Left ventricle myocardium inferior (tissue), 1 donor: ENCODE measurements around the gene PIGB. TPM values are rescaled to one million over a fixed set of nuclear protein-coding genes. Genes with fewer than 3 reads are reported as not detected.

ENCODE experiments used
- DNase-seq: peaks from one replicate; pipeline ENCODE4 v3.0.0-alpha.2; 2020
- H3K27ac ChIP-seq: fragments of 200-600 bp; replicated peaks from 2 replicates; pipeline ENCODE4 v1.8.0; 2021
- H3K27me3 ChIP-seq: fragments of 200-600 bp; 2 replicates; pipeline ENCODE4 v1.8.0; 2021; ENCODE audit warnings: low read depth
- H3K36me3 ChIP-seq: fragments of 200-600 bp; 2 replicates; pipeline ENCODE4 v1.8.0; 2021
- H3K4me1 ChIP-seq: fragments of 200-600 bp; 2 replicates; pipeline ENCODE4 v1.8.0; 2021
- H3K4me3 ChIP-seq: fragments of 200-600 bp; 2 replicates; pipeline ENCODE4 v1.8.0; 2021; ENCODE audit warnings: mild to moderate bottlenecking, moderate library complexity
- H3K9me3 ChIP-seq: fragments of 200-600 bp; replicated peaks from 2 replicates; pipeline ENCODE4 v1.8.0; 2021
- intact Hi-C: fragments of 100-400 bp; cut with micrococcal nuclease; formaldehyde crosslinking; loops from one replicate; pipeline ENCODE4 v1.11.0; 2022
- total RNA-seq: library from RNA; stranded (reverse); fragmentation: NEBNext Ultra II Directional; extraction: Animal tissue kit (Norgen Biotek cat#: 25700); gene quantifications from one replicate; pipeline ENCODE4 v1.2.1, GENCODE V29; 2021
- TF ChIP-seq, protein P1 (sequence below): fragments of 200-600 bp; IDR thresholded peaks from 2 replicates; pipeline ENCODE4 v1.8.0; 2021; ENCODE audit warnings: antibody characterized with exemption, mild to moderate bottlenecking, borderline replicate concordance
- donor health status: DM: no; HTN: yes; CAD: no; lungs with severe emphysema.

The PIGB gene
- total RNA-seq, 1 donor from 2014 or later, result 2.8 TPM

DNA sequence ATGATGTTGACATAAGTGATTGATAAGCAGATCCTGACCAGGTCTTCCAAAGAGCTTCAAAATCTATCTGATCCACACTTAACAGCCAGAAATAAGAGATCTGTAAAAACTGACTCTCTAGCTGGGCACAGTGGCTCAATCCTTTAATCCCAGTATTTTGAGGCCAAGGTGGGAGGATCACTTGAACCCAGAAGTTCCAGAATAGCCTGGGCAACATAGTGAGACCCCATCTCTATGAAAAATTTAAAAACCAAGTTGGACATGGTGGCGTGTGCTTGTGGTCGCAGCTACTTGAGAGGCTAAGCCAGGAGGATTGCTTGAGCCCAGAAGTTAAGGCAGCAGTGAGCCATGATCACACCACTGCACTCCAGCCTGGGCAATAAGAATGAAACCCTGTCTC lies 43.6 kb downstream of the PIGB start:
- Histone ChIP-seq H3K4me1 (no peaks in the 10 kb centered on the region), H3K27ac (no peak overlapping the region), H3K36me3 (peaks cover 59% of the 10 kb centered on the region), H3K27me3 (no peaks in the 10 kb centered on the region), H3K4me3 (no peak overlapping the region), H3K9me3 (no peaks in the 10 kb centered on the region)
- intact Hi-C loops, result no loop called here
- no peak for DNase-seq
- TF ChIP-seq, protein P1, sequence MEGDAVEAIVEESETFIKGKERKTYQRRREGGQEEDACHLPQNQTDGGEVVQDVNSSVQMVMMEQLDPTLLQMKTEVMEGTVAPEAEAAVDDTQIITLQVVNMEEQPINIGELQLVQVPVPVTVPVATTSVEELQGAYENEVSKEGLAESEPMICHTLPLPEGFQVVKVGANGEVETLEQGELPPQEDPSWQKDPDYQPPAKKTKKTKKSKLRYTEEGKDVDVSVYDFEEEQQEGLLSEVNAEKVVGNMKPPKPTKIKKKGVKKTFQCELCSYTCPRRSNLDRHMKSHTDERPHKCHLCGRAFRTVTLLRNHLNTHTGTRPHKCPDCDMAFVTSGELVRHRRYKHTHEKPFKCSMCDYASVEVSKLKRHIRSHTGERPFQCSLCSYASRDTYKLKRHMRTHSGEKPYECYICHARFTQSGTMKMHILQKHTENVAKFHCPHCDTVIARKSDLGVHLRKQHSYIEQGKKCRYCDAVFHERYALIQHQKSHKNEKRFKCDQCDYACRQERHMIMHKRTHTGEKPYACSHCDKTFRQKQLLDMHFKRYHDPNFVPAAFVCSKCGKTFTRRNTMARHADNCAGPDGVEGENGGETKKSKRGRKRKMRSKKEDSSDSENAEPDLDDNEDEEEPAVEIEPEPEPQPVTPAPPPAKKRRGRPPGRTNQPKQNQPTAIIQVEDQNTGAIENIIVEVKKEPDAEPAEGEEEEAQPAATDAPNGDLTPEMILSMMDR, result no peak

DNA sequence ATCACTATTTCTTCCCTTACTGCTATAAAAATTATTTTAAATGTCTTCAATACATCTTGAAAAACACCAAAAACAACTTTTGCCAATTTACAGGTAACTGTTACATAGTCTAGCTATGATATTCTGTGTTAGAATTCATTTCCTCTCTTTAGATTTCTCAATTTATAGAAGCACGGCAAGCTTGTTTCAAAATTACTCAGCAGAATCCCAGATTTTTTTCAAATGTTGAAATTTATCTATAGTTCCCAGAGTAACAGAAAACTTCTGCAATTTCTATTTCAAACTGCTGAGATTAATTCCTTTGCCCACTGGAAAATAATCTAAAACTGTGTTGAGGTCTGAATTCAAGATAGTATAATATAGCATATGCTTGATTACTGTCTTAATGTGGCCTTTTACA lies 48.0 kb downstream of the PIGB start:
- DNase-seq, result no peak
- TF ChIP-seq, protein P1, result no peak
- Histone ChIP-seq H3K27me3 (no peaks in the 10 kb centered on the region), H3K27ac (no peak overlapping the region), H3K4me3 (no peak overlapping the region), H3K36me3 (peaks cover 64% of the 10 kb centered on the region), H3K4me1 (no peaks in the 10 kb centered on the region), H3K9me3 (no peaks in the 10 kb centered on the region)
- intact Hi-C loops, result no loop called here

DNA sequence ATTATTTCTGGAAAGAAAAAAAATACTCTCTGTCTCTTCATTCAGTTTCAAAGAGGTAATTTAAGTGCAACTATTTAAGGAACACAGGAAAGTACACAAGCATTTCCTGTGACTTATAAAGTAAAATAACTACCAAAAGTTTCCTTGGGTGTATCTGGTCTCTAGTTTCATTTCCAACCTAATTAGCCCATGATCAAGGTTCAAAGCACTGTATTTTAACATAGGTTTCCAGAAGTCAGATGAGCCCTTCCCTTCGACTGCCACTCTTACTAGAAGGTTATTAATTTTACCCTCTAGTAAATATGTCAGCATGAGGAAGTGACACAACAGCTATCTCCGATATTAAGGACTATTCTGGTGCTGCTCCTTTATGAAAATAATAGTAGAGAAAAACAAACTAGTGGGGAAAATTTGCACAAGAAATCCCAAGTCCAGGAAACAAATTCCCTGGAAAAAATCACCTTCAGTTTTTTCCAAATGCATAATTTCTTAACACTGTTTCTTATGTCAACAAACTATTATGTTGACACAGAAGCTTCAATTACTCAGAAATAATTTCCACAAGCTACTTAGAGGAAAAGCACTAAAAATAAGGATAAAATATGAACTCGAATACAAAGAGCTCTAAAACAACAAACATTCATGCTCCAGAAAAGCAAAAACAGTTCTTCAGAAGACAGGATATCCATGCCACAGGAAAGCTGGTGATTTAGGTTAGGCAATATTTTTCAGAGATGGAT lies 53.8 kb downstream of the PIGB start:
- no peak for DNase-seq
- Histone ChIP-seq H3K27ac (peak overlapping the region; percentile 74), H3K9me3 (no peaks in the 10 kb centered on the region), H3K27me3 (no peaks in the 10 kb centered on the region), H3K4me3 (peak overlapping the region; percentile 4), H3K4me1 (peaks cover 19% of the 10 kb centered on the region), H3K36me3 (peaks cover 76% of the 10 kb centered on the region)
- TF ChIP-seq, protein P1, result no peak
- intact Hi-C loops, result no loop called here

DNA sequence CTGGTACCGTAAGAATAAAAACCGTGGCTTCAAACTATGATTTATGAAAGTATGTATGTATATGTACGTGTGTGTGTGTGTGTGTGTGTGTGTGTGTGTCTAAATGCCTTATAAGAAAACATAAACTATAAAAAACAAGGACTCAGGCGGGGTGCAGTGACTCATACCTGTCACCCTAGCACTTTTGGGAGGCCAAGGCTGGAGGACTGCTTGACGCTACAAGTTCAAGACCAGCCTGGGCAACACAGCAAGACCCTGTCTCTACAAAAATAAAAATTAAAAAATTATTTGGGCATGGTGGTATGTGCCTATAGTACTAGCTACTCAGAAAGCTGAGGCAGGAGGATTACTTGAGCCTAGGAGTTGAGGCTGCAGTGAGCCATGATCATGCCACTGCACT lies 60.1 kb downstream of the PIGB start:
- no peak overlapping the region for H3K4me3 ChIP-seq
- no peaks in the 10 kb centered on the region for H3K4me1 ChIP-seq
- no peak for DNase-seq
- TF ChIP-seq, protein P1, result no peak
- no peak overlapping the region for H3K27ac ChIP-seq
- intact Hi-C loops, result no loop called here
- peaks cover 81% of the 10 kb centered on the region for H3K36me3 ChIP-seq
- H3K9me3 ChIP-seq, result no peaks in the 10 kb centered on the region
- no peaks in the 10 kb centered on the region for H3K27me3 ChIP-seq

DNA sequence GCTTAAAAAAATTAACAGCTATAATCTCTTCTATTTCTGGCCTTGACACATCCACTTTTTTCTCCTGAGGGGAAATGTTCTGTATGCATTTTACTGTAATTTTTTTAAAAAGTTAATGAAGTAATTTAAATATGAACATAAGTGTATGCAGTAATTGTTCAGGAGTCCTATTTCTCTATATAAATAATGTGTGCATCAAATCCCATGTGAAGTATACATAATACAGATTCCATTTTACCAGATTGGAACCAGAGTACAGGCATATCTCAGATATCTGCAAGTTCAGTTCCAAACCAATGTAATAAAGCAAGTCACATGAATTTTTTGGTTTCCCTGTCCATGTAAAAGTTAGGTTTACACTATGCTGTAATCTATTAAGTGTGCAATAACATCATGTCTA lies 62.6 kb downstream of the PIGB start:
- no peaks in the 10 kb centered on the region for H3K4me1 ChIP-seq
- peaks cover 79% of the 10 kb centered on the region for H3K36me3 ChIP-seq
- H3K27ac ChIP-seq, result no peak overlapping the region
- DNase-seq, result no peak
- H3K4me3 ChIP-seq, result no peak overlapping the region
- H3K9me3 ChIP-seq, result no peaks in the 10 kb centered on the region
- TF ChIP-seq, protein P1, result no peak
- H3K27me3 ChIP-seq, result no peaks in the 10 kb centered on the region
- intact Hi-C loops, result no loop called here
